Measurements from ENCODE around the gene LRRC1.

DNA sequence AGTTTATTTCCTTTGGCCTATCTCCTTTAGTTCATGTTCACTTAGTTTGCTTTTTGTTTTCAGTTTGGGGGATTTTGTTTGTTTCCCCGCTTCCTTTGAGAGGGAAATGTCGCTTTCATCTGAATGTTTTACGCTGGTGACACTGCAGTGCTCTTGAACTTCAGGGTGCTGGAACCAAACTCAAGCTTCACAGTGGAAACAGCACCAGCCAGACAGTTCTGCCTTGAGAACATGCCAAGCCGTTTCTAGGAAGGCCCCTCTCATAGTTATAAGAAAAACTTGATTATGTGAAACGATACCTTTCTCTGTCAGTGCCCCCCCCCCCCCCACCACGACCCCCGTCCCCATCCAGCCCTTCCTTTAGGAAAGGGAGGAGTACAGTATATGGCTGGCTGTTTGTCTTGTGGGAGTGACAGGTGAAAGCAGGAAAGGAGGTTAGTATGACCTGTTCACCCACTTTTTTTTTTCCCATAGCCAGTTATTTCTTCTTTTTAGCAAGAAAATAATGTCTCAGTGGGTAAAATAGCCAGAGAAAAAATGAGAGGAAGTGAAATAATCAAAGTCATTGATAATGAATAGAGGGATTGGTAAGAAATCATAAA lies 130.1 kb downstream of the LRRC1 start:
- TF ChIP-seq RXRA (IDR thresholded peaks at IDR 0.05; ENCODE audit: insufficient read depth, low read depth, low read length), result no peak
- TF ChIP-seq RAD21 (IDR thresholded peaks at IDR 0.05 in 1 of 2, conservative IDR thresholded peaks at IDR 0.05 in 1 of 2; ENCODE audit: low read depth in 2 of 2, low read length in 2 of 2), result no peak
- TF ChIP-seq BCL11A (IDR thresholded peaks at IDR 0.05; ENCODE audit: low read depth in 2 of 2, low read length in 2 of 2), result no peak
- TF ChIP-seq, protein P1, sequence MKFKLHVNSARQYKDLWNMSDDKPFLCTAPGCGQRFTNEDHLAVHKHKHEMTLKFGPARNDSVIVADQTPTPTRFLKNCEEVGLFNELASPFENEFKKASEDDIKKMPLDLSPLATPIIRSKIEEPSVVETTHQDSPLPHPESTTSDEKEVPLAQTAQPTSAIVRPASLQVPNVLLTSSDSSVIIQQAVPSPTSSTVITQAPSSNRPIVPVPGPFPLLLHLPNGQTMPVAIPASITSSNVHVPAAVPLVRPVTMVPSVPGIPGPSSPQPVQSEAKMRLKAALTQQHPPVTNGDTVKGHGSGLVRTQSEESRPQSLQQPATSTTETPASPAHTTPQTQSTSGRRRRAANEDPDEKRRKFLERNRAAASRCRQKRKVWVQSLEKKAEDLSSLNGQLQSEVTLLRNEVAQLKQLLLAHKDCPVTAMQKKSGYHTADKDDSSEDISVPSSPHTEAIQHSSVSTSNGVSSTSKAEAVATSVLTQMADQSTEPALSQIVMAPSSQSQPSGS (IDR thresholded peaks at IDR 0.05; ENCODE audit: low read length), result no peak
- TF ChIP-seq TAF1 (IDR thresholded peaks at IDR 0.05; ENCODE audit: low read depth, low read length), result no peak
- TF ChIP-seq, protein P2, sequence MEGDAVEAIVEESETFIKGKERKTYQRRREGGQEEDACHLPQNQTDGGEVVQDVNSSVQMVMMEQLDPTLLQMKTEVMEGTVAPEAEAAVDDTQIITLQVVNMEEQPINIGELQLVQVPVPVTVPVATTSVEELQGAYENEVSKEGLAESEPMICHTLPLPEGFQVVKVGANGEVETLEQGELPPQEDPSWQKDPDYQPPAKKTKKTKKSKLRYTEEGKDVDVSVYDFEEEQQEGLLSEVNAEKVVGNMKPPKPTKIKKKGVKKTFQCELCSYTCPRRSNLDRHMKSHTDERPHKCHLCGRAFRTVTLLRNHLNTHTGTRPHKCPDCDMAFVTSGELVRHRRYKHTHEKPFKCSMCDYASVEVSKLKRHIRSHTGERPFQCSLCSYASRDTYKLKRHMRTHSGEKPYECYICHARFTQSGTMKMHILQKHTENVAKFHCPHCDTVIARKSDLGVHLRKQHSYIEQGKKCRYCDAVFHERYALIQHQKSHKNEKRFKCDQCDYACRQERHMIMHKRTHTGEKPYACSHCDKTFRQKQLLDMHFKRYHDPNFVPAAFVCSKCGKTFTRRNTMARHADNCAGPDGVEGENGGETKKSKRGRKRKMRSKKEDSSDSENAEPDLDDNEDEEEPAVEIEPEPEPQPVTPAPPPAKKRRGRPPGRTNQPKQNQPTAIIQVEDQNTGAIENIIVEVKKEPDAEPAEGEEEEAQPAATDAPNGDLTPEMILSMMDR (IDR thresholded peaks at IDR 0.05; ENCODE audit: control extremely low read depth in 1 of 3, insufficient read depth in 1 of 3, low read depth in 1 of 3, low read length in 3 of 3), result no peak
- TF ChIP-seq POLR2AphosphoS5 (IDR thresholded peaks at IDR 0.05; ENCODE audit: low read depth, low read length), result no peak
- TF ChIP-seq POLR2A (IDR thresholded peaks at IDR 0.05; ENCODE audit: control extremely low read depth in 1 of 2, low read depth in 2 of 2, low read length in 2 of 2), result no peak
- TF ChIP-seq SIX5 (IDR thresholded peaks at IDR 0.05; ENCODE audit: low read depth, low read length), result no peak
- no peak for TF ChIP-seq SP2 (IDR thresholded peaks at IDR 0.05; ENCODE audit: low read length)
- TF ChIP-seq, protein P3, sequence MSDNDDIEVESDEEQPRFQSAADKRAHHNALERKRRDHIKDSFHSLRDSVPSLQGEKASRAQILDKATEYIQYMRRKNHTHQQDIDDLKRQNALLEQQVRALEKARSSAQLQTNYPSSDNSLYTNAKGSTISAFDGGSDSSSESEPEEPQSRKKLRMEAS (IDR thresholded peaks at IDR 0.05), result no peak
- no peak for TF ChIP-seq EZH2 (IDR thresholded peaks at IDR 0.05; ENCODE audit: low read depth, low read length, severe bottlenecking)
- no peak for TF ChIP-seq RNF2 (IDR thresholded peaks at IDR 0.05; ENCODE audit: borderline replicate concordance, low read depth, low read length, missing control alignments, poor library complexity, severe bottlenecking)
